GM19467 (cell line): ENCODE measurements around the gene SLC49A3.
"Not testable (repeated sequence)": the region's sequence is repeated elsewhere in the genome, so short reads cannot be mapped to it uniquely, and the experiment has no call there.

Source experiments
- ATAC-seq: cut with Tn5 transposase; IDR thresholded peaks from one replicate; pipeline ENCODE4 v1.9.1; 2021; ENCODE audit warnings: mild to moderate bottlenecking, moderate library complexity; ENCODE audit not compliant: unreplicated experiment

Gene SLC49A3

DNA sequence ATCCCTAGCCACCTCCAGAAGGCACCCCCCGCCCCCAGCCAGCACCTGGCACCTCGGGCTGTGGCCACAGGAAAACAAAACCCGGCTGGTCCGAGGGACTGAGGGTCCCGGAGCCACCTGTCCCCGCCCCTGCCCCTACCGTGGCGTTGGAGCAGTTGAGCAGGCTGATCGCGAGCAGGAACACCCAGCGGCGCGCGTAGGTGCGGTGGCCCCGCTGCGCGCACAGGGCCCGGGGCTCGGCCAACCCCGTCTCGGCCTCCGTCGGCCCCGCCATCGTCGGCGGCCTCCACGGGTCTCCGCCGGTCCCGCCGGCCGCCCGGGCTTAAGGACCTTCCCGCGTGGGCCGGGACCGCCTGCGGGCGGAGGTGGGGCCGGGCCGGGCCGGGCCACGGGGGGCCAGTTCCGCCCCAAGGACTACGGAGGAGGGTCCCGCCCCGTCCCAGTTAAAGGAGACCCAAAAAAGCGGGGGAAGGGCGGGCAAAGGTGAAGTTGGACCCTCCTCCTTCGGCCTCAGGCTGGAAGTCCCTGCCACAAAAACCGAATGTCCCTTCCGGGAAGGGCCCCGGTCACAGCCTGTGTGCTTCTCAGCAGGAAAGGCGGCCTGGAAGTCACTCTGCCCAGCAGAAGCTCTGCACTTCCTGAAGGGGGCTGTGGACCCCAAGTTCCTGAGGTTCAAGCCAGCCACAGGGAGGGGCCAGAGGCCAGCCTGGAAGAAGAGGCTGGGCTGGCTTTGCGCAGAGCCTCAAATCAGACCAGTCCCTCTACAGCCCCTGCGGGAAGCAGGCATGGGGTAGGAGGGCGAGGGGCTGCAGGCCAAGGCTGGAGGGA lies at the start of gene SLC49A3:
SLC49A3 (minus strand) TSS at position 298 of the 828 bp plus-strand sequence; CDS start at position 274, 24 bp downstream.
- no peak for ATAC-seq

- not testable (repeated sequence) for ATAC-seq
Observed at GRCh38 chr4:736561-736960, 47.6 kb upstream of the SLC49A3 start.

DNA sequence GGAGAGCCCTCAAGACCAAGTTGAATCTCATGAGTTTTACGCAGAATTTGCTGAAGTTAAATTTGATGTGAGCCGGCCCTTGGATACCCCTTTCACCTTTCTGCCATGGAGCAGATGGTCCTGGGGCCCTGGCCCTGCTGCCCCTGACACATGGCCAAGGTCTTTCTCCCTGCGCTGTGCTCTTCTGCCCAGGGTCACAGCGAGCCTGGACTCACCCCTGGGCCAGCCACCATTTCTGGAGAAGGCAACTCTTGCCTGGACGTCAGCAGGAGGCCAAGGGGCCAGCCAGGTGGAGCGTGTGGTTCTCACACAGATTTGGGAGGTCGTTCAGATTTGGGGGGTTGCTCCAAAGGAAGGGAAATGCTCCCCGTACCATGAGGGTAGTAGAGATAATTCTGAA lies 46.6 kb upstream of the SLC49A3 start:
- no peak for ATAC-seq

GRCh38 chr4:734951-735350 lies 46.0 kb upstream of the SLC49A3 start:
- no peak for ATAC-seq

DNA sequence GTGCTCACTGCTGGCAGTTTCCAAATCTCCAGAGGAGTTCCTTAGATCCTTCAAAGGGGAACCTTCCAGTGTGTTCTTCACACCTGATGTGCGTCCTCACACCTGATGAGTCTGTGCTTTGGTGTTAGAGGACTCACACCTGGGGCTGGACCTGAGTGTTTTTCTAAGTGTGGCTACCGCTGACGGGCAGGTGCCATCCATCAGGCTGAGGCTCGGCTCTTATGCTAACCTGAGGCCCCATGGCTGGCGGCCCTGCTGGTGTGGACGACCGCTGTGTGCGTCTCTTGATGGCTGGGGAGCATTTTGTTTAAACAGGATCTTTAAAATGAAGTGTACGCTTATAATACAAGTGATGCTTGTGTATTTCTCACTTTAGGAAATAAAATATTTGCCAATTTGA lies 45.1 kb upstream of the SLC49A3 start:
- ATAC-seq = no peak

- no peak for ATAC-seq
Observed at GRCh38 chr4:733631-733980, 44.7 kb upstream of the SLC49A3 start.

GRCh38 chr4:732911-733630 lies 44.1 kb upstream of the SLC49A3 start:
- ATAC-seq = no peak

GRCh38 chr4:732486-732885 lies 43.5 kb upstream of the SLC49A3 start:
- ATAC-seq = no peak

DNA sequence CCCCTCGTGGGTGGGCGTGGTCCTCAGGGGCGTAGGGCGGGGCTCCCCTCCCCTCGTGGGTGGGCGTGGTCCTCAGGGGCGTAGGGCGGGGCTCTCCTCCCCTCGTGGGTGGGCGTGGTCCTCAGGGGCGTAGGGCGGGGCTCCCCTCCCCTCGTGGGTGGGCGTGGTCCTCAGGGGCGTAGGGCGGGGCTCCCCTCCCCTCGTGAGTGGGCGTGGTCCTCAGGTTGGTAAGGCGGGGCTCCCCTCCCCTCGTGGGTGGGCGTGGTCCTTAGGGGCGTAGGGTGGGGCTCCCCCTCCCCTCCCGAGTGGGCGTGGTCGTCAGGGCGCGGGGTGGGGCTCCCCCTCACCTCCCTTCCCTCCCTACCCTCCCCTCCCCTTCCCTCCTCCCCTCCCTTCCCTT lies 43.0 kb upstream of the SLC49A3 start:
- not testable (repeated sequence) for ATAC-seq

- not testable (repeated sequence) for ATAC-seq
Observed at GRCh38 chr4:730946-731904, 42.3 kb upstream of the SLC49A3 start.

- no peak for ATAC-seq
Observed at GRCh38 chr4:730511-730910, 41.6 kb upstream of the SLC49A3 start.

DNA sequence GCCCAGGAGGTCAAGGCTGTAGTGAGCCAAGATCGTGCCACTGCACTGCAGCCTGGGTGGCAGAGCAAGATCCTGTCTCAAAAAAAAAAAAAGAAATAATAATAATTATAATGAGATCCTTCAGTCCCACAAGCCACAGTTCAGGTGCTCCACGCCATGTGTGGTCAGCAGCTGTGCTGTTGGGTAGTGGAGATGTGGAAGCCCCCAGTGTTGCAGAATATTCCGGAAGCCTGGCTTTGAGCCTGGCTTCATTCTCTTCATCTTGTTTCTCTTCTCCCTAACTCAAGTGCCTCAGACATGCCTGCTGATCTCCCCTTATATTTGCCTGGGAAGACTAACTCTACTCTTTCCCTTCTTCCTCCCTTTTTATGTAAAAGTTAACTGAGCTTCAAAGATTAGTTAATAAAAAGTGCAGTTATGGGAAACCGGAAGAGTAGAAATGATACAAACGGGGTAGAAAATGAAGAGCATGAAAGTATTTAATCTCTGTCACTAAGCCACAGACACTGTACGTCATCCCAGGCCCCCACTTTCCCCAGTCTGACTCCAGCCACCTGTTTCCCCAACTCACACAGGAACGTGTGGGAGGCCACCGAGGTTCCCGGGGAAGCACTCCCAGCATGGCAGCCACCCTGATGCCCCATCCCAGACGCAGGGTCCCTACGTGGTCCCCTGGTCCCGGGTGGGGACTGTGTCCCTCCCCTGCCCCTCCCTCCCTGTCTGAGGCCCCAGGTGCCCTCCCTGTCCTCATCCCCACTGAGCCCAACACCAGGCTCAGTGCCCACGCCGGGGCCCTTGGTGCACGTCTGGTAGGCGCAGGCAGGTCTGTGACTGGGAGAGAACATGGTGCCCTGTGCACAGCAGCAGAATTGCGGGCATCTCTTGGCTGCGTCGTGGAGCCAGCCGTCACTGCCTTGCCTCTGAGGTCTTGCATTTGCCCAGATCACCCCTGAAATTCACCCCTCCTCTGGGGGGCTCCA lies 40.7 kb upstream of the SLC49A3 start:
- ATAC-seq = no peak

- no peak for ATAC-seq
Observed at GRCh38 chr4:727576-727975, 38.6 kb upstream of the SLC49A3 start.

DNA sequence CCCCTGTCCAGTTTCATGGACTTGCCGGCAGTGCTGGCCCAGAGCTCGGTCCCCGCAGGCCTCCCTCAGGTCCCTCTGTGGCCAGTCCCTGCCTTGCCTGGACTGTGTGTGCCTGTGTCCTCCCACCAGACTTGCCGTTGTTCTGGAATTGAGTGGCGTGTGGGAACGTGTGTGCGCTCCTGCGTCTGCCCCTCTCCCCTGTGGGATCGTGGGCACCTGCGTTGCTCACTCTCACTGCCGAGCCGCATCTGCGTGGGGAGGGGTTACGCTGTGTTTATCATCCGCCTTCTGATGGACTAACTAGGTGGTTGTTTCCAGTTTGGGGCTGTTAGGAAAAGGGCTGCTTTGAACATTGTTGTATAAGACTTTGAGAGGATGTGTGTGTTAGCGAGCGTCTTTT lies 37.9 kb upstream of the SLC49A3 start:
- ATAC-seq = no peak

DNA sequence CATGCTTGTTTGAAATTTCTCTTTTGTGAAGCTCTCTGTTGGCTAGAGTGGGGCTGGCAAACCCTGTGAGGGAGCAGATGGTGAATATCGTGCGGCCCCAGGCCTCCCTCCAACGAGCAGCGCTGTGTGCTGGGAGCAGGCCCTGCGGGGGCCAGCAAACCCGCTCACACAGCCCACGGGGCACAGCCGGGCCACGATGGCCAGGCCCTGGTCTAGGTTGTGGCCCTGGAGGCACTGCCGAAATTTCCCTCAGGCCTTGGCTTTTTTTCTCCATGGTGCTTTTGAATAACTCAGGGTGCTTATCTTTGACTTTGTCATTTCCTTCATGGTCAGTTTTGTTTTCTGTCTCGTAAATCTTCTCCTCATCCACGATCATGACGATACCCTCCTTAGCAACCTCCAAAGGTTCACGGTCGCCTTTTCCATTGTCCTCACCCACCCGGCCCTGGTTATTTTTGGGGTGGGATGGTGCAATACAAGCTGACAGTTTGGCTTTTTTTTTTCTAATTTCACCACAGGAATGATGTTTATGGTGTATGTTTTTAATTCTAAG lies 37.4 kb upstream of the SLC49A3 start:
- ATAC-seq = no peak

GRCh38 chr4:725391-726234 lies 36.7 kb upstream of the SLC49A3 start:
- ATAC-seq = no peak

DNA sequence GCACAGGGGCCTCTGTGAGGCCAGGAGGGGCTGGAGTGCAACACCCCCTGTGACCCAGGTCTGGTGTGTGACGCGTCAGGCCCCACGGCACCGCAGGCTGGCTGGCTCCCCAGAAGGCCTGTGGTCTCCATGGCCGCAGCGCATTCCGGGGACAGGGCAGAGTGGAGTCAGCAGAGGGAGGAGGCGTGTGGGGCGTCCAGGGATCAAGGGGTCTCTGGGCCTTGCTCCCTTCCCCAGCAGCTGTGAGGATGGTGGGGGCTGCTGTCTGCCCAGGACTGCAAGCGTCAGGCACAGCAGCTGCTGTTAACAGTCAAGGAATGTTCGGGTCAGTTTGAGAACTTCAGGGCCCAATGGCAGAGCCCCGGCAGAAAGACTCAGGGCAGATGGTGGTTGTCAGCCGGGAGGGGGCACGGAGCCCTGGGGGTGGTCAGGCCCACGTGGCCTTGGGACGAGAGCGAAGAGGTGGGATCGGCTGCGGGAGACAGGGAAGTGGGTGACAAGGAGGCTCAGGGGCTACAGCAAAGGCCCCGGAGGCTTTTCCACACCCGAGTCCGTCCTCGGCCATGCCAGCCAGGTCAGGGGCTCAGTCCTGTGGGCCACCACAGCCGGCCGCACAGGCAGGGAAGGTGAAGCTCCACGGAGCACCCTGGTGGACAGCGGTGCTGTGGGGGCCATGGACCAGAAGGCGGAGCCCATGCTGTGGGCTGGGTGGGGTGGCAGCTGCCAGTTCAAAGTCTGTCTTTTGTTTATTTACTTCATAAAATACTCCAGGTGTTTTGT lies 35.0 kb upstream of the SLC49A3 start:
- ATAC-seq = no peak

- ATAC-seq = no peak
Observed at GRCh38 chr4:722851-723360, 34.0 kb upstream of the SLC49A3 start.
